Esophagus squamous epithelium (tissue), 4 donors: Measurements from ENCODE around the gene ECE2.

Experiments
- CTCF ChIP-seq, 6 experiments: fragments of 450-650 bp in 4 of 6; fragments of 200-600 bp in 2 of 6; sonication (generic) in 2 of 6; IDR thresholded peaks; one replicate each; pipeline ENCODE4 v1.5.1; 2016 to 2019; ENCODE audit warnings: antibody characterized with exemption in 6 of 6, mild to moderate bottlenecking in 4 of 6, moderate library complexity in 4 of 6
- POLR2A ChIP-seq, 4 donors: fragments of 450-650 bp; IDR thresholded peaks; one replicate each; pipeline ENCODE4 v1.6.1; 2017; ENCODE audit warnings: antibody characterized with exemption in 4 of 4, mild to moderate bottlenecking in 4 of 4, moderate library complexity in 3 of 4

- no peak for TF ChIP-seq POLR2A (IDR thresholded peaks at IDR 0.05)
- TF ChIP-seq CTCF (IDR thresholded peaks at IDR 0.05): no peak
Observed at GRCh38 chr3:184260724-184261269, 15.0 kb upstream of the ECE2 start.
